ENCODE measurements around the gene ARHGAP21.

- no peak for TF ChIP-seq CTCF (optimal IDR thresholded peaks at IDR 0.05 in 1 of 3, IDR thresholded peaks at IDR 0.05 in 1 of 3, conservative IDR thresholded peaks at IDR 0.05 in 1 of 3; ENCODE audit: extremely low read depth in 1 of 3, insufficient read depth in 2 of 3, low read length in 3 of 3)
- no peak for TF ChIP-seq EZH2 (IDR thresholded peaks at IDR 0.05; ENCODE audit: low read length)
Observed at GRCh38 chr10:24652381-24652957, 71.2 kb downstream of the ARHGAP21 start.
